ENCODE measurements around the gene VAT1.
A peak's percentile ranks its signal among the peaks of the same experiment; 100 is the strongest.

The VAT1 gene

DNA sequence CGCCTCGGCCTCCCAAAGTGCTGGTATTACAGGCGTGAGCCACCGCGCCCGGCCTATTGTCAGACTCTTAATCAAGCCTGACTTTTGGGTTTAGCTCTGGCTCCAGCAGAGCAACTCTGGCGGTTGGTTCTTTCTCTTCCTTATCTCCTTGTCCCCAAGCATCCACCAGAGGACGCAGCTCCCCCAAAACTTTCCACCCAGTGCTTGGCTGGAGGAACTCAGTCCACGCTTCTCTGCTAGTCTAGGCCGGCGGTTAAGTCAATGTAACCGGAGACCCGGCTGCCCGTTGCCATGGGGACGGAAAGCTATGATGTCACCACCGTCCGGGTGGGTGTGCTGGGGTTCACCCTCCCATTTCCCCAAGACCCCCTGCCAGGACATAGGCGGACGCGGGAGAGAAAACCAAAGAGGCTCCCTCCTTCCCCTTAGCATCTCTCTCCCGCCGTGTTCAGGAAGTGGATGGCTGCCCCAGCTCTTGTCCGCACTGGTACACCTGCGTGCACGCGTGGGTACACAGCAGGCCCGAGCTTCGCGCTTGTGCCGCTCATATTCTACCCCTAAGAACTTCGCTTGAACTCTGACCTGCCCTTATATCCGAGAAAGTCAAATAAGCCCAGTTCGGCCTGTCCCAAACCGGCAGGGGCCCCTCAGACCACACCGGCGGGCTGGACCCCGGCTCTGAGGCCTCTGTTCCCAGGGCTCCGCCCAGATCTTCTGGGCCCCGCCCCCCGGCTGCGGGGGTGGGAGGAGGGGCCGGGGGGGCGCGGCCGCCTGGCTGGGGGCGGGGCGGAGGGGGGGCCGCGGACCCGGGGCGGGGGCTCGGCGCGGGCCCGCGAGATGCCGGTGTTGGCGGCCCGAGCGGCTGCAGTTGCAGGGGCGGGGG, 2.5 kb upstream of the VAT1 start, which contains the start of gene RND2:
Gene RND2, plus strand, starts transcription at position 825 of the 883 bp plus-strand sequence. CDS start 117 bp downstream, outside the sequence.
- Mint-ChIP-seq H3K4me1 (peaks cover 31% of the 10 kb centered on the region), H3K27me3 (no peaks in the 10 kb centered on the region), H3K27ac (ENCODE audit: low read depth) (peak within 1 kb of the TSS; percentile 94), H3K9me3 (no peaks in the 10 kb centered on the region), H3K36me3 (ENCODE audit: insufficient read depth) (peaks cover 13% of the 10 kb centered on the region), H3K4me3 (peak within 1 kb of the TSS; percentile 93)
- DNase-seq (ENCODE audit: low spot score in 2 of 2): peak; percentile 64 to 66
- peak; percentile 61 for ATAC-seq (replicated peaks; ENCODE audit: extremely low read depth, poor library complexity, severe bottlenecking)

DNA sequence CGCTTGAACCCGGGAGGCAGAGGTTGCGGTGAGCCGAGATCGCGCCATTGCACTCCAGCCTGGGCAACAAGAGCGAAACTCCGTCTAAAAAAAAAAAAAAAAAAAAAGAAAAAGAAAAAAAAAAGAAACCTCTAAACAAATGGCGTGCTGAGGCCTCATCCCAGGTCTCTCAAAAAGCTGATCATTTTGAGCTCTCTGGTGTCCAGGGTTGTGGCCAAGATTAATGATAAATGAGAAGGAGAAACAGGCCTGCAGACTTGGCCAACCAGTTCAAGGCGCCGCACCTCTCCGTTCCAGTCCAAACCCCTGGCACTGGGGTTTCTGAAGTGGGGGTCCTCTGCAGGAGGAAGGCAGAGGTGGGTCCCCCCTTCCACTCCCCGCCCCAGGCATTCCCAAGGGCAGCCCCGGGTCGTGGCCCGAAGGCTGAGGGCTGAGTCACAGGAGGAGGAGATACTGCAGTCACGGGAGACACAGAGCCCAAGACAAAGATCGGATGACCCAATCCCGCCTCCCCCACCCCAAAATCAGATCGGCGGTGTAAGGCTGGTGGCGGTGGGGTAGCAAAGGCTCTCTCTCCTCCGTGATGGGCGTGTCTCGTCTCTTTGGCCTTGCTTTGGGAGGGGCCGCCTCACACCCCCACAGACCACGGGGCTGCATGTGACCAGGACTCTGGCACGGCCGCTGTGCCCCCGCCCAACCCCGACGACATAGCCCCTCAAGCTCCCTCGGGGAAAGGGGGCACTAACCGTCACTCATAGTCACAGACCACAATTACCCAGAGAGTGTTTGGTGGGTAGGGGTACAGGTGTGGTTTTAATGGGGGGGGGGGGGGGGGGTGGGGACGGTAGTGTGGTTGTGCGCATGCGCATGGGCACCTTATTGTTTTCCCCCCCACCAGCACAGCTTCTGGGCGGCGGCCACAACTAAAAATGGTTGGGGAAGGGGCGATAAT, 1.1 kb downstream of the VAT1 start:
- DNase-seq (ENCODE audit: low spot score in 2 of 2) (peak in 1 of 2 donors; percentile 16), ATAC-seq (replicated peaks; ENCODE audit: extremely low read depth, poor library complexity, severe bottlenecking) (no peak)
- Mint-ChIP-seq H3K4me1 (peaks cover 36% of the 10 kb centered on the region), H3K27ac (ENCODE audit: low read depth) (peak overlapping the region; percentile 65), H3K4me3 (peak overlapping the region; percentile 83), H3K36me3 (ENCODE audit: insufficient read depth) (peaks cover 17% of the 10 kb centered on the region), H3K9me3 (no peaks in the 10 kb centered on the region), H3K27me3 (no peaks in the 10 kb centered on the region)

DNA sequence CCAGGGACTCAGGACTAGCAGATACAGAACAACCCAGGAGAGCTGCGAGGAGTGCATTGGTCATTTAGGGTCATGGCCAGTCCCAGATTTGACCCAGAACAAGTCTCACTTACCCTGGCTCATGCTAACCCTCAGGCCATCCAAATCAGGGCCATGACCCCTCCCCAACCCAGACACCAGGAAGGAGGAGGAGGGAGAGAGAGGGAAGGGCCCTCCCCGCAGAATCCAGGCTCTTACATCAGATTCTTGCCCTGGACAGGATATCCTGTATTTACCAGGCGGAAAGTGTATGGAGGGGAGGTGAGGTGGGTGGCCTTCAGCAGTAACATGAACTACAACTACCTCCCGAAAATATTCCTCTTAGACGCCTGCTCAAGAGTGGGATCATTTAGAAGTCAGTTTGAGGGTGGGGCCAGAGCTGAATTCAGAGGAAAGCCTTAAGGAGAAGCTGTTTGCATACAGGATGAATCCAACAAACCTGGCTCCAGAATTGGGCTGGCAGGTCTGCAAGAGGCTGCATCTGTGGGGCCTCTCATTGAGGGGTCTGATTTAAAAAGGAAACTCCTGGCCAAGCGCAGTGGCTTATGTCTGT, 2.1 kb downstream of the VAT1 start:
- H3K9me3 Mint-ChIP-seq: no peaks in the 10 kb centered on the region
- DNase-seq (ENCODE audit: low spot score in 2 of 2) (no peak), ATAC-seq (replicated peaks; ENCODE audit: extremely low read depth, poor library complexity, severe bottlenecking) (no peak)
- peaks cover 31% of the 10 kb centered on the region for H3K4me1 Mint-ChIP-seq
- no peaks in the 10 kb centered on the region for H3K27me3 Mint-ChIP-seq
- H3K36me3 Mint-ChIP-seq (ENCODE audit: insufficient read depth): peaks cover 20% of the 10 kb centered on the region
- H3K4me3 Mint-ChIP-seq: peak overlapping the region; percentile 83
- peak overlapping the region; percentile 65 for H3K27ac Mint-ChIP-seq (ENCODE audit: low read depth)

GRCh38 chr17:43019418-43019817, 2.8 kb downstream of the VAT1 start:
- peaks cover 25% of the 10 kb centered on the region for H3K4me1 Mint-ChIP-seq
- H3K27me3 Mint-ChIP-seq: no peaks in the 10 kb centered on the region
- no peak for DNase-seq (ENCODE audit: low spot score in 2 of 2)
- H3K36me3 Mint-ChIP-seq (ENCODE audit: insufficient read depth): peaks cover 21% of the 10 kb centered on the region
- peak overlapping the region; percentile 83 for H3K4me3 Mint-ChIP-seq
- no peak for ATAC-seq (replicated peaks; ENCODE audit: extremely low read depth, poor library complexity, severe bottlenecking)
- H3K27ac Mint-ChIP-seq (ENCODE audit: low read depth): no peak overlapping the region
- H3K9me3 Mint-ChIP-seq: no peaks in the 10 kb centered on the region

GRCh38 chr17:43018932-43019331, 3.3 kb downstream of the VAT1 start:
- H3K4me3 Mint-ChIP-seq: no peak overlapping the region
- peaks cover 21% of the 10 kb centered on the region for H3K4me1 Mint-ChIP-seq
- DNase-seq (ENCODE audit: low spot score in 2 of 2) (no peak), ATAC-seq (replicated peaks; ENCODE audit: extremely low read depth, poor library complexity, severe bottlenecking) (no peak)
- peaks cover 20% of the 10 kb centered on the region for H3K36me3 Mint-ChIP-seq (ENCODE audit: insufficient read depth)
- H3K27ac Mint-ChIP-seq (ENCODE audit: low read depth): no peak overlapping the region
- no peaks in the 10 kb centered on the region for H3K9me3 Mint-ChIP-seq
- no peaks in the 10 kb centered on the region for H3K27me3 Mint-ChIP-seq

DNA sequence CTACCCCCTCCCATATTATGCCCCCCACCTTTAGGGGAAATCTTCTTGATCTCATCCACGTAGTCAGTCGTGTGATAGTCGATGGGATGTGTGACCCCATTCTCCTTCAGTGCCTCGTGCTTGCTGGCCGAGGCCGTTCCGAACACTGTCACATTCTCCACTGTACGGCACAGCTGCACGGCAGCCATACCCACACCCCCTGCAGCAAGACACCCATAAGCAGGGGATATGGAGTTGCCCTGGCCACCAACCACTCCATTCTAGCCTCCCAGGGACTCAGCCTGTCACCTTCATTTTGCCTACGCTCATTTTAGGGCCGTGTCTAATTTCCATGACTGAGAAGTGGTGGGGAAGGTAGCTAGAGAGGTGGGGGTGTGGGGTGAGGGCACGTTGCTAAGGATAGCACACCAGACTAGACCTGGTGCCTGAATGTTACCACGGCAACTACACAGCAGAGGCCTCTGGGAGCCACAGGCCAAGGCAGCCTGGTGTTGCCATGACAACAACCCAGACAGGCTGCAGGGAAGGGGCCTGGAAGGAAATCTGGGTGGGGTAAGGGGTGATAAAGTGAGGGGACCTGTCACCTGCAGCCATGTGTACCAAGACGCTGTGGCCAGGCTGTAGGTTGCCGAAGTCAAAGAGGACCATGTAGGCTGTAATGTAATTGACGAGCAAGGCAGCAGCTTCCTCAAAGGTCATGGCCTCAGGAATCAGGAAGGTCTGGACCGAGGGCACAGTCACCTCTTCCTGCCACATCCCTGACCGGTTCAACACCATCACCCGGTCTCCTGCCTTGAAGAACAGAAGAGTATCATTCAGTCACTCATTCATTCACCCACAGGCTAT, 4.0 kb downstream of the VAT1 start:
- Mint-ChIP-seq H3K27me3 (no peaks in the 10 kb centered on the region), H3K4me1 (peaks cover 21% of the 10 kb centered on the region), H3K27ac (ENCODE audit: low read depth) (no peak overlapping the region), H3K36me3 (ENCODE audit: insufficient read depth) (peaks cover 21% of the 10 kb centered on the region), H3K9me3 (no peaks in the 10 kb centered on the region), H3K4me3 (no peak overlapping the region)
- ATAC-seq (replicated peaks; ENCODE audit: extremely low read depth, poor library complexity, severe bottlenecking): no peak
- DNase-seq (ENCODE audit: low spot score in 2 of 2): no peak

GRCh38 chr17:43016216-43016615, 6.0 kb downstream of the VAT1 start:
- peaks cover 13% of the 10 kb centered on the region for H3K4me1 Mint-ChIP-seq

GRCh38 chr17:43015579-43015978, 6.6 kb downstream of the VAT1 start:
- H3K27ac Mint-ChIP-seq (ENCODE audit: low read depth): peak overlapping the region; percentile 20

More at GRCh38 chr17:43016216-43016615, 6.0 kb downstream of the VAT1 start:
- H3K27ac Mint-ChIP-seq (ENCODE audit: low read depth): peak overlapping the region; percentile 9
- H3K4me3 Mint-ChIP-seq: no peak overlapping the region
- ATAC-seq (replicated peaks; ENCODE audit: extremely low read depth, poor library complexity, severe bottlenecking) (no peak), DNase-seq (ENCODE audit: low spot score in 2 of 2) (no peak)
- no peaks in the 10 kb centered on the region for H3K9me3 Mint-ChIP-seq
- peaks cover 20% of the 10 kb centered on the region for H3K36me3 Mint-ChIP-seq (ENCODE audit: insufficient read depth)
- no peaks in the 10 kb centered on the region for H3K27me3 Mint-ChIP-seq

GRCh38 chr17:43014649-43015542, 7.3 kb downstream of the VAT1 start:
- no peak for ATAC-seq (replicated peaks; ENCODE audit: extremely low read depth, poor library complexity, severe bottlenecking)
- peaks cover 16% of the 10 kb centered on the region for H3K4me1 Mint-ChIP-seq
- peak overlapping the region; percentile 20 for H3K27ac Mint-ChIP-seq (ENCODE audit: low read depth)
- no peak overlapping the region for H3K4me3 Mint-ChIP-seq
- peaks cover 20% of the 10 kb centered on the region for H3K36me3 Mint-ChIP-seq (ENCODE audit: insufficient read depth)
- H3K9me3 Mint-ChIP-seq: no peaks in the 10 kb centered on the region
- no peak for DNase-seq (ENCODE audit: low spot score in 2 of 2)
- no peaks in the 10 kb centered on the region for H3K27me3 Mint-ChIP-seq

More at GRCh38 chr17:43015579-43015978, 6.6 kb downstream of the VAT1 start:
- Mint-ChIP-seq H3K9me3 (no peaks in the 10 kb centered on the region), H3K4me3 (no peak overlapping the region), H3K4me1 (peaks cover 11% of the 10 kb centered on the region), H3K27me3 (no peaks in the 10 kb centered on the region), H3K36me3 (ENCODE audit: insufficient read depth) (peaks cover 17% of the 10 kb centered on the region)
- DNase-seq (ENCODE audit: low spot score in 2 of 2) (no peak), ATAC-seq (replicated peaks; ENCODE audit: extremely low read depth, poor library complexity, severe bottlenecking) (no peak)

DNA sequence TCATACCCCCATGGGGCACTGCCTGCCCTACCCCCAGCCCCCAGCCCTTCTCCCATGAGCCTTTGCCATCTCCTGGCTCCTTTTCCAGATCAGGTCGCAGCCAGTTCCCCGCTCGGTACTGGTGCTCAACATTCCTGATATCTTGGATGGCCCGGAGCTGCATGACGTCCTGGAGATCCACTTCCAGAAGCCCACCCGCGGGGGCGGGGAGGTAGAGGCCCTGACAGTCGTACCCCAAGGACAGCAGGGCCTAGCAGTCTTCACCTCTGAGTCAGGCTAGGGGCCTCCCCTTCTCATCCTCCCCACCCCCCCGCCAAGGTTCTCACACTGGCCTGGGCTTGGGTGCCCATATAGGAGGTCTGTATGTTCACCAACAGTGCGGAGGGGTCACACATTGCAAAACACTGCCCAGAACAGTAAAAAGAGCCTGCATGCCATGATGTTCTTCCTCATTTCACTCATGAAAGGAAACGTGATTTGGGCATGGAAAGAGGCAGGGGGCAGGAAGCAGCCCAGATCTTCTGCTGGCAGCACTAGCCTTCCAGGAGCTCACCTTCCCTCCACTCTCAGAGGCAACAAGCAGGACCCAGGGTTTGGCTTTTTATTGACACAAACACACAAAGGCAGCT, 8.1 kb downstream of the VAT1 start:
- ATAC-seq (replicated peaks; ENCODE audit: extremely low read depth, poor library complexity, severe bottlenecking): no peak
- Mint-ChIP-seq H3K4me1 (peaks cover 9% of the 10 kb centered on the region), H3K9me3 (no peaks in the 10 kb centered on the region), H3K27ac (ENCODE audit: low read depth) (no peak overlapping the region), H3K27me3 (no peaks in the 10 kb centered on the region), H3K4me3 (no peak overlapping the region), H3K36me3 (ENCODE audit: insufficient read depth) (peaks cover 18% of the 10 kb centered on the region)
- no peak for DNase-seq (ENCODE audit: low spot score in 2 of 2)
